ENCODE results near the gene NR2F2.
"Not testable (repeated sequence)": the region's sequence is repeated elsewhere in the genome, so short reads cannot be mapped to it uniquely, and the experiment has no call there.

Gene NR2F2

GRCh38 chr15:96367311-96368200 is 37.1 kb downstream of the NR2F2 start:
- no peak for DNase-seq

- DNase-seq: no peak
Observed at GRCh38 chr15:96369351-96369750, 38.9 kb downstream of the NR2F2 start.

GRCh38 chr15:96369825-96370621 is 39.5 kb downstream of the NR2F2 start:
- DNase-seq: no peak

GRCh38 chr15:96372554-96372953 is 42.1 kb downstream of the NR2F2 start:
- DNase-seq: no peak

- DNase-seq: no peak
Observed at GRCh38 chr15:96374499-96374898, 44.0 kb downstream of the NR2F2 start.

GRCh38 chr15:96379592-96379991 is 49.1 kb downstream of the NR2F2 start:
- not testable (repeated sequence) for DNase-seq

- no peak for DNase-seq
Observed at GRCh38 chr15:96381463-96381862, 51.0 kb downstream of the NR2F2 start.

GRCh38 chr15:96385195-96385594 is 54.7 kb downstream of the NR2F2 start:
- no peak for DNase-seq

GRCh38 chr15:96388673-96389072 is 58.2 kb downstream of the NR2F2 start:
- no peak for DNase-seq
